IPS DF 6.9 (cell line): ENCODE measurements around the gene RXRA.

Source experiments
- DNase-seq: peaks from one replicate; pipeline ENCODE4 v3.0.0-alpha.2; 2013; ENCODE audit warnings: low read depth, low spot score
- H3K27ac ChIP-seq: one replicate; pipeline ENCODE4 v1.5.1; 2013; ENCODE audit warnings: low read length, control low read depth
- H3K27me3 ChIP-seq: 2 replicates; pipeline ENCODE4 v1.6.1; 2013; ENCODE audit warnings: mild to moderate bottlenecking, low read length; ENCODE audit not compliant: control insufficient read depth, insufficient read depth
- H3K36me3 ChIP-seq: 2 replicates; pipeline ENCODE4 v1.6.1; 2013; ENCODE audit warnings: low read length; ENCODE audit not compliant: control insufficient read depth, insufficient read depth
- H3K4me1 ChIP-seq: 2 replicates; pipeline ENCODE4 v1.6.1; 2013; ENCODE audit warnings: low read length; ENCODE audit not compliant: control insufficient read depth, insufficient read depth
- H3K4me3 ChIP-seq: 2 replicates; pipeline ENCODE4 v1.5.1; 2013; ENCODE audit warnings: mild to moderate bottlenecking, low read length
- H3K9me3 ChIP-seq: 2 replicates; pipeline ENCODE4 v1.6.1; 2013; ENCODE audit warnings: low read length, inconsistent platforms; ENCODE audit not compliant: control insufficient read depth, insufficient read depth
- WGBS: extraction: QIAGEN DNeasy Blood & Tissue Kit; methylation state at CpG from one replicate; pipeline ENCODE4 v1.1.7; 2013; ENCODE audit warnings: mixed read lengths, missing lambda C conversion rate; ENCODE audit not compliant: insufficient read length, insufficient coverage; 5-methylcytosine and 5-hydroxymethylcytosine counted together

RXRA gene

DNA sequence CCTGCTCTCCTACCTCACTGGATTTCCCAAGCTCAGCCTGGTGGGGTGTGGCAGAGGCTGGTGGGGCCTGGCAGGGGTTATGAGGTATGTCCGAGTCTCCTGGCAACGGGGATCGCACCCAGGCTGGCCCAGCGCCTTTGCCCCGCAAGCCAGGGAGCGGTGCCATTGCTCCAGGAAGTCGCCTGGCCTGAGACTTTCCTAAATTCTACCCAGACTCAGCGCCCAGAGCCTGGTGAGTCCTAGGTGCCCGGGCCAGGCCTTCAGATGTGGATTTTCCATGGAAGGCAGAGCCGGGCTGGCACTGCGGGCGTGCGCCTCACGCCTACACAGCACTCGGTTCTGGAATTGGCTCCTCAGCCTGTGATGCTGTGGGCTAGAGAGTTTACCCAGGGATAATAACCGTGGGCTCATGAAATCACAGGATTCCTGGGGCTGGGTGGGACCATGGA, 159.9 kb downstream of the RXRA start:
- Histone ChIP-seq H3K9me3 (no peaks in the 10 kb centered on the region), H3K36me3 (no peaks in the 10 kb centered on the region), H3K27me3 (no peaks in the 10 kb centered on the region), H3K4me1 (no peaks in the 10 kb centered on the region; the same call in 1 of the 2 replicates), H3K27ac (no peak overlapping the region), H3K4me3 (no peak overlapping the region)
- no CpG with 5 or more reads among the region's 16 CpGs for WGBS
- DNase-seq: no peak

DNA sequence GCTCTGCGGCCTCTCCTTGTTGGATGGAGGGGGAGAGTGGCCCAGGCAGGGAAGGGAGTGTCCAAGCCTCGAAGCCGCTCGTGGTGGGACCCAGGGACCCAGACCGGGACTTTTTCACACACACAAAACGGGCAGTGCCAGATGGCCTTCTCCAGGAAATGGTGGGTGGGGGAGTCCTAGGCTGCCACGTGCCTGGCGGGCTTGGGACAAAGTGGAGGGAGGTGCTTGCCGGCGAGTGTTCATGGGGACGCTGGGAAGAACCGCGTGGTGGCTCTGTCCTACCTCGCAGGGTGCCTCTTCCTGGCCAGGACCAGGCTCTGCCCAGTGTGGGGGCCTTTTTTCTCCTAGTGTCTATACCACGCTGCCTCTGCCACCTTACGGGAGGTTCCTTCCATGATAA, 160.3 kb downstream of the RXRA start:
- no peak overlapping the region for H3K27ac ChIP-seq
- WGBS: no CpG with 5 or more reads among the region's 16 CpGs
- H3K36me3 ChIP-seq: no peaks in the 10 kb centered on the region
- DNase-seq: no peak
- H3K9me3 ChIP-seq: no peaks in the 10 kb centered on the region
- no peak overlapping the region for H3K4me3 ChIP-seq
- no peaks in the 10 kb centered on the region; the same call in 1 of the 2 replicates for H3K4me1 ChIP-seq
- H3K27me3 ChIP-seq: no peaks in the 10 kb centered on the region
